HEK293 (cell line): ENCODE data around the gene PCYT1A.

Experiments
- CTCF ChIA-PET: fragments of 350-600 bp; formaldehyde crosslinking; extraction: SDS; loops from one replicate; lab custom pipeline; 2021; ENCODE audit warnings: antibody characterized with exemption; lab: Yijun Ruan, JAX
- POLR2A ChIA-PET: fragments of 300-600 bp; formaldehyde crosslinking; extraction: SDS; loops from one replicate; lab custom pipeline; 2020; ENCODE audit warnings: antibody characterized with exemption, inconsistent platforms; lab: Yijun Ruan, JAX
- H3K27ac ChIP-seq: fragments of 200-500 bp; sonication (Bioruptor generic); 2 replicates; pipeline ENCODE4 v1.5.1; 2014; ENCODE audit warnings: low read depth, low read length, control low read depth, inconsistent platforms; ENCODE audit errors: extremely low read depth
- H3K36me3 ChIP-seq, 2 experiments: fragments of 200-500 bp in 1 of 2; sonication (Bioruptor generic) in 1 of 2; 1 replicate in 1 of 2; 2 replicates in 1 of 2; pipeline ENCODE4 v1.5.1; 2014 to 2017; ENCODE audit warnings: inconsistent platforms in 2 of 2, low read length in 2 of 2; ENCODE audit not compliant: control insufficient read depth in 2 of 2, insufficient read depth in 1 of 2
- H3K4me1 ChIP-seq: fragments of 200-500 bp; sonication (Bioruptor generic); 2 replicates; pipeline ENCODE4 v1.5.1; 2014; ENCODE audit warnings: mild to moderate bottlenecking, low read length, inconsistent platforms; ENCODE audit not compliant: control insufficient read depth, insufficient read depth
- H3K4me3 ChIP-seq: 2 replicates; pipeline ENCODE4 v1.5.1; 2011; ENCODE audit warnings: low read depth, mild to moderate bottlenecking, control low read depth, low read length, moderate library complexity
- H3K9me3 ChIP-seq: fragments of 200-500 bp; sonication (Bioruptor generic); 2 replicates; pipeline ENCODE4 v1.5.1; 2014; ENCODE audit warnings: low read depth, low read length, inconsistent platforms; ENCODE audit not compliant: control insufficient read depth, insufficient read depth
- BCL11B ChIP-seq: fragments of 450-650 bp; formaldehyde crosslinking; IDR thresholded peaks from 2 replicates; pipeline ENCODE4 v1.5.1; 2016; ENCODE audit warnings: low read depth, missing biosample characterization, missing genetic modification characterization
- FEZF1 ChIP-seq: fragments of 450-650 bp; formaldehyde crosslinking; IDR thresholded peaks from 2 replicates; pipeline ENCODE4 v1.5.1; 2016; ENCODE audit warnings: missing biosample characterization, missing genetic modification characterization
- HOXD13 ChIP-seq: sonication (generic); formaldehyde crosslinking; IDR thresholded peaks from 2 replicates; pipeline ENCODE4 v1.8.0; 2022; ENCODE audit warnings: missing genetic modification reagents, borderline replicate concordance
- KLF9 ChIP-seq: fragments of 450-650 bp; formaldehyde crosslinking; IDR thresholded peaks from 2 replicates; pipeline ENCODE4 v1.5.1; 2016; ENCODE audit warnings: missing biosample characterization, missing genetic modification characterization, low read depth
- PATZ1 ChIP-seq: fragments of 450-650 bp; formaldehyde crosslinking; IDR thresholded peaks from 2 replicates; pipeline ENCODE4 v1.5.1; 2016; ENCODE audit warnings: missing biosample characterization, missing genetic modification characterization
- RBAK ChIP-seq: fragments of 450-650 bp; formaldehyde crosslinking; IDR thresholded peaks from 2 replicates; pipeline ENCODE4 v1.5.1; 2016; ENCODE audit warnings: missing biosample characterization, missing genetic modification characterization
- TCF7L2 ChIP-seq: IDR thresholded peaks from 2 replicates; pipeline ENCODE4 v1.6.1; 2011; ENCODE audit warnings: low read depth, mild to moderate bottlenecking, inconsistent platforms, low read length, moderate library complexity, borderline replicate concordance
- ZBTB1 ChIP-seq: fragments of 450-650 bp; formaldehyde crosslinking; IDR thresholded peaks from 2 replicates; pipeline ENCODE4 v1.5.1; 2016; ENCODE audit warnings: missing biosample characterization, missing genetic modification characterization
- ZBTB11 ChIP-seq: fragments of 450-650 bp; formaldehyde crosslinking; conservative IDR thresholded peaks from 2 replicates; pipeline ENCODE4 v1.5.1; 2016; ENCODE audit warnings: low read depth, missing biosample characterization, missing genetic modification characterization
- ZFP3 ChIP-seq: fragments of 450-650 bp; formaldehyde crosslinking; IDR thresholded peaks from 2 replicates; pipeline ENCODE4 v1.5.1; 2016; ENCODE audit warnings: low read depth, missing biosample characterization, missing genetic modification characterization
- ZNF2 ChIP-seq: fragments of 450-650 bp; formaldehyde crosslinking; IDR thresholded peaks from 2 replicates; pipeline ENCODE4 v1.5.1; 2016; ENCODE audit warnings: missing biosample characterization, missing genetic modification characterization
- ZNF239 ChIP-seq: fragments of 450-650 bp; formaldehyde crosslinking; IDR thresholded peaks from 2 replicates; pipeline ENCODE4 v1.5.1; 2016; ENCODE audit warnings: missing biosample characterization, missing genetic modification characterization
- ZNF280C ChIP-seq: fragments of 450-650 bp; formaldehyde crosslinking; IDR thresholded peaks from 2 replicates; pipeline ENCODE4 v1.5.1; 2016; ENCODE audit warnings: missing biosample characterization, missing genetic modification characterization
- ZNF354C ChIP-seq: fragments of 450-650 bp; formaldehyde crosslinking; IDR thresholded peaks from 2 replicates; pipeline ENCODE4 v1.5.1; 2016; ENCODE audit warnings: missing biosample characterization, missing genetic modification characterization, low read depth, borderline replicate concordance
- ZNF544 ChIP-seq: fragments of 450-650 bp; formaldehyde crosslinking; IDR thresholded peaks from 2 replicates; pipeline ENCODE4 v1.5.0; 2017; ENCODE audit warnings: missing biosample characterization, missing genetic modification characterization
- ZNF596 ChIP-seq: fragments of 450-650 bp; IDR thresholded peaks from 2 replicates; pipeline ENCODE4 v1.5.0; 2018; ENCODE audit warnings: missing biosample characterization, mild to moderate bottlenecking, missing genetic modification characterization, moderate library complexity
- ZNF792 ChIP-seq: fragments of 450-650 bp; formaldehyde crosslinking; IDR thresholded peaks from 2 replicates; pipeline ENCODE4 v1.5.1; 2016; ENCODE audit warnings: missing biosample characterization, missing genetic modification characterization
- TF ChIP-seq, protein P1 (sequence below): fragments of 450-650 bp; formaldehyde crosslinking; IDR thresholded peaks from 2 replicates; pipeline ENCODE4 v1.5.1; 2016; ENCODE audit warnings: missing biosample characterization, missing genetic modification characterization

PCYT1A gene

DNA sequence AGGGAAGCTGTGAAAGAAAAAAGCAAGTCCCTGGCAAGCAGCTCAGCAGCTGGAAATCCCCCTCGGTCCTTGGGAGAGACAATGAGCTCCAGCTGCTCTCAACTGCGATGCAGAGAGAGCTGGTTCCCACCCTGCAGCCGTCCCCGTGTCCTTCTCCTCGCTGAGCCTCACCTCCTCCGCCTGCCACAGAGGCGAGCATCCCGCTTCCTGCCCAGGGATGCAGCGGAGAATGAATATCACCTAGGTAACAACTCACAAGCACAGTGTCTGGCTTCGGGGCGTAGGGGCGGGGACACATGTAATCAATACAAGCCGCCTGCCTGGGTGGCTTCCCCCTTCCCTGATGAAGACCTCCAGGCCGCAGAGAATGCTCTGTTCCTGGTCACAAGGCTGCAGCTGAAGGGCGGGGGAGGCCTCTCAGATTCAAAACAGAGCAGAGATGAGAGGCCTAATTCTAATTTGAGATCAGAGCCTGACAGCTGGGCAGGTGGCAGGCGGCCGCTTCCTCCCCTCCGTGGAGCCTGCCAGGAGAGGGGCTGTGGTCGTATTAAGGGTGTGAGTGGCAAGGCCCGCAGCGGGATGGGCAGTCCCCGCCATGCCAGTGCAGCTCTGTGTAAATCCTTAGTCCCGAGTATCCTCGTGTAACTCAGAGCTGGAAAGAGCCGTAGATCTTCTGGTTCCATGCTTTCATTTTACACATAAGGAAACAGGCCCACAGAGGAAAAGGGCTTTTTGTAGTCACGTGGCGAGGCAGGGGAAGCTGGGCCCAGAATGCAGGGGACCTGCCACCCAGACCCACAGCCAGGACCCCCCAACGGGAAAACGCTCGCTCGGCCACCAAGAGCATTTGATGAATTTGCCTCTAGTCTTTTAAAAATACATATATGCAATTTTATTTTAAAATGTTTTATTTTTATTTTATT, 100.6 kb downstream of the PCYT1A start:
- CTCF ChIA-PET = interaction anchor here (2.0 to 2.4 kb wide), 2 partner anchors 10 to 114 kb away, joined by 8 to 9 read pairs; no protein-coding TSS in a partner anchor
- no peaks in the 10 kb centered on the region for H3K4me1 ChIP-seq
- no peaks in the 10 kb centered on the region for H3K36me3 ChIP-seq
- no peaks in the 10 kb centered on the region for H3K9me3 ChIP-seq
- H3K4me3 ChIP-seq = no peak overlapping the region
- TF ChIP-seq RBAK (no peak), ZNF544 (tag by site-specific recombination) (no peak), PATZ1 (tag by site-specific recombination) (no peak), ZBTB1 (tag by site-specific recombination) (no peak), ZNF239 (tag by site-specific recombination) (no peak), ZNF596 (tag by site-specific recombination) (no peak), ZBTB11 (tag by site-specific recombination) (no peak), TCF7L2 (no peak), FEZF1 (tag by site-specific recombination) (no peak), ZNF792 (tag by site-specific recombination) (no peak), KLF9 (no peak), ZNF280C (no peak), ZFP3 (no peak), ZNF2 (tag by site-specific recombination) (no peak), HOXD13 (no peak), ZNF354C (tag by site-specific recombination) (no peak), BCL11B (tag by site-specific recombination) (no peak)
- TF ChIP-seq, protein P1, sequence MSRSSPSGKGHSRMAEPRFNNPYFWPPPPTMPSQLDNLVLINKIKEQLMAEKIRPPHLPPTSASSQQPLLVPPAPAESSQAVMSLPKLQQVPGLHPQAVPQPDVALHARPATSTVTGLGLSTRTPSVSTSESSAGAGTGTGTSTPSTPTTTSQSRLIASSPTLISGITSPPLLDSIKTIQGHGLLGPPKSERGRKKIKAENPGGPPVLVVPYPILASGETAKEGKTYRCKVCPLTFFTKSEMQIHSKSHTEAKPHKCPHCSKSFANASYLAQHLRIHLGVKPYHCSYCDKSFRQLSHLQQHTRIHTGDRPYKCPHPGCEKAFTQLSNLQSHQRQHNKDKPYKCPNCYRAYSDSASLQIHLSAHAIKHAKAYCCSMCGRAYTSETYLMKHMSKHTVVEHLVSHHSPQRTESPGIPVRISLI (tag by site-specific recombination) = no peak
- POLR2A ChIA-PET = no interaction called here
- no peak overlapping the region for H3K27ac ChIP-seq
